Stomach (tissue), 9 donors: Measurements from ENCODE around the gene MT3. TPM values are rescaled to one million over a fixed set of nuclear protein-coding genes. Genes with fewer than 3 reads are reported as not detected.

Experiments
- DNase-seq, 2 donors: peaks; one replicate each; pipeline versions ENCODE4 v3.0.0 to v3.0.0-alpha.2; 2013 to 2019
- H3K27ac ChIP-seq, 5 donors: fragments of 200-600 bp in 4 of 5; sonication (generic) in 4 of 5; one replicate each; pipeline ENCODE4 v1.5.1; 2013 to 2019; ENCODE audit warnings: mild to moderate bottlenecking in 1 of 5, moderate library complexity in 1 of 5
- H3K27me3 ChIP-seq, 3 donors: fragments of 200-600 bp; sonication (generic); one replicate each; pipeline ENCODE4 v1.5.1; 2017 to 2019; ENCODE audit warnings: mixed run types in 1 of 3
- H3K36me3 ChIP-seq, 4 donors: fragments of 200-600 bp; sonication (generic); 1 replicate in 3 of 4; 2 replicates in 1 of 4; pipeline ENCODE4 v1.5.1; 2016 to 2019
- H3K4me1 ChIP-seq, 4 donors: fragments of 200-600 bp; sonication (generic); one replicate each; pipeline ENCODE4 v1.5.1; 2016 to 2019
- H3K4me3 ChIP-seq, 4 donors: fragments of 200-600 bp; sonication (generic) in 3 of 4; one replicate each; pipeline ENCODE4 v1.5.1; 2016 to 2019; ENCODE audit warnings: mild to moderate bottlenecking in 1 of 4
- H3K9me3 ChIP-seq, 4 donors: fragments of 200-600 bp; sonication (generic); one replicate each; pipeline ENCODE4 v1.5.1; 2016 to 2019
- EP300 ChIP-seq: sonication (generic); formaldehyde crosslinking; IDR thresholded peaks from one replicate; pipeline ENCODE4 v1.6.1; 2017; ENCODE audit warnings: antibody characterized with exemption
- POLR2A ChIP-seq, 4 donors: fragments of 450-650 bp; IDR thresholded peaks; one replicate each; pipeline ENCODE4 v1.6.1; 2016; ENCODE audit warnings: antibody characterized with exemption in 4 of 4, control low read depth in 2 of 4, mild to moderate bottlenecking in 1 of 4, moderate library complexity in 1 of 4
- POLR2AphosphoS5 ChIP-seq, 3 donors: sonication (generic); formaldehyde crosslinking; IDR thresholded peaks; one replicate each; pipeline ENCODE4 v1.6.1; 2016; ENCODE audit warnings: antibody characterized with exemption in 3 of 3
- WGBS, 5 donors: extraction: QIAGEN DNeasy Blood & Tissue Kit in 3 of 5; methylation state at CpG; one replicate each; pipeline versions ENCODE4 v1.1.5 to v1.1.7; 2013 to 2018; 5-methylcytosine and 5-hydroxymethylcytosine counted together
- intact Hi-C: fragments of 100-400 bp; cut with DNase I; formaldehyde crosslinking; loops from one replicate; pipeline ENCODE4 v1.15.1; 2023; ENCODE audit warnings: low total_unique reads
- polyA plus RNA-seq, 3 donors: library from polyadenylated mRNA; stranded (reverse); fragments of 200-250 nt; gene quantifications; one replicate each; pipeline ENCODE4 v1.2.3, GENCODE V29; 2013
- total RNA-seq, 5 donors: library from RNA; depleted of rRNA; stranded (reverse); fragments of >200 nt; gene quantifications; one replicate each; pipeline versions ENCODE4 v1.1.0 to v1.2.3, GENCODE V29; 2014 to 2016
- TF ChIP-seq, protein P1 (sequence below), 7 experiments: fragments of 450-650 bp in 4 of 7; fragments of 200-600 bp in 3 of 7; sonication (generic) in 3 of 7; IDR thresholded peaks; one replicate each; pipeline ENCODE4 v1.5.1; 2016 to 2019; ENCODE audit warnings: antibody characterized with exemption in 7 of 7, control low read depth in 2 of 7, mild to moderate bottlenecking in 1 of 7
- donor health status: healthy with polysubstance abuse.
- donor health status: Bipolar disorder and iron deficiency.
- donor health status: healthy.

The MT3 gene
- total and polyA plus RNA-seq, 8 donors, result 2.2 to 5.0 (median 4.0) TPM; not detected in 4

- Histone ChIP-seq H3K27me3 (peaks cover 0 to 6% (median 0%) of the 10 kb centered on the region in 3 donors), H3K4me1 (peaks cover 0 to 14% (median 7%) of the 10 kb centered on the region in 4 donors), H3K27ac (no peak overlapping the region), H3K9me3 (no peaks in the 10 kb centered on the region), H3K4me3 (no peak overlapping the region), H3K36me3 (no peaks in the 10 kb centered on the region)
- DNase-seq, result peak in 1 of 2 donors; percentile 37
- WGBS, 5 donors, result 29 to 45% (median 33%) methylated on average over 12 of the region's 12 CpGs
- TF ChIP-seq EP300, result no peak
- TF ChIP-seq POLR2AphosphoS5 (IDR thresholded peaks at IDR 0.05), result no peak
- TF ChIP-seq, protein P1, sequence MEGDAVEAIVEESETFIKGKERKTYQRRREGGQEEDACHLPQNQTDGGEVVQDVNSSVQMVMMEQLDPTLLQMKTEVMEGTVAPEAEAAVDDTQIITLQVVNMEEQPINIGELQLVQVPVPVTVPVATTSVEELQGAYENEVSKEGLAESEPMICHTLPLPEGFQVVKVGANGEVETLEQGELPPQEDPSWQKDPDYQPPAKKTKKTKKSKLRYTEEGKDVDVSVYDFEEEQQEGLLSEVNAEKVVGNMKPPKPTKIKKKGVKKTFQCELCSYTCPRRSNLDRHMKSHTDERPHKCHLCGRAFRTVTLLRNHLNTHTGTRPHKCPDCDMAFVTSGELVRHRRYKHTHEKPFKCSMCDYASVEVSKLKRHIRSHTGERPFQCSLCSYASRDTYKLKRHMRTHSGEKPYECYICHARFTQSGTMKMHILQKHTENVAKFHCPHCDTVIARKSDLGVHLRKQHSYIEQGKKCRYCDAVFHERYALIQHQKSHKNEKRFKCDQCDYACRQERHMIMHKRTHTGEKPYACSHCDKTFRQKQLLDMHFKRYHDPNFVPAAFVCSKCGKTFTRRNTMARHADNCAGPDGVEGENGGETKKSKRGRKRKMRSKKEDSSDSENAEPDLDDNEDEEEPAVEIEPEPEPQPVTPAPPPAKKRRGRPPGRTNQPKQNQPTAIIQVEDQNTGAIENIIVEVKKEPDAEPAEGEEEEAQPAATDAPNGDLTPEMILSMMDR (IDR thresholded peaks at IDR 0.05), result no peak
- TF ChIP-seq POLR2A (IDR thresholded peaks at IDR 0.05), result no peak
- intact Hi-C loops, result no loop called here
These were observed 42.0 kb upstream of the MT3 start for GRCh38 chr16:56547120-56547948.

GRCh38 chr16:56547949-56548567 lies 41.3 kb upstream of the MT3 start:
- no peaks in the 10 kb centered on the region for H3K36me3 ChIP-seq
- H3K4me3 ChIP-seq, result no peak overlapping the region
- intact Hi-C loops, result no loop called here
- DNase-seq, result no peak
- H3K4me1 ChIP-seq, result peaks cover 0 to 14% (median 9%) of the 10 kb centered on the region in 4 donors
- peaks cover 0 to 2% (median 0%) of the 10 kb centered on the region in 3 donors for H3K27me3 ChIP-seq
- no peak overlapping the region for H3K27ac ChIP-seq
- H3K9me3 ChIP-seq, result no peaks in the 10 kb centered on the region
- no peak for TF ChIP-seq POLR2A (IDR thresholded peaks at IDR 0.05)
- TF ChIP-seq, protein P1 (IDR thresholded peaks at IDR 0.05), result no peak
- no peak for TF ChIP-seq EP300
- WGBS, 5 donors, result 80 to 89% (median 82%) methylated on average over 4 of the region's 4 CpGs

- no peak overlapping the region for H3K4me3 ChIP-seq
These were observed 40.2 kb upstream of the MT3 start for GRCh38 chr16:56549161-56549560.

GRCh38 chr16:56549744-56550385 lies 39.5 kb upstream of the MT3 start:
- H3K4me1 ChIP-seq, result peaks cover 0 to 14% (median 9%) of the 10 kb centered on the region in 4 donors
- no peaks in the 10 kb centered on the region for H3K9me3 ChIP-seq
- H3K27ac ChIP-seq, result no peak overlapping the region
- no peak for TF ChIP-seq EP300
- TF ChIP-seq POLR2AphosphoS5 (IDR thresholded peaks at IDR 0.05), result no peak
- TF ChIP-seq POLR2A (IDR thresholded peaks at IDR 0.05), result no peak
- TF ChIP-seq, protein P1 (IDR thresholded peaks at IDR 0.05), result no peak
- no peak for DNase-seq
- peaks cover 0 to 10% (median 0%) of the 10 kb centered on the region in 3 donors for H3K27me3 ChIP-seq
- no peak overlapping the region for H3K4me3 ChIP-seq
- intact Hi-C loops, result no loop called here
- WGBS, 5 donors, result 80 to 89% (median 87%) methylated on average over 5 of the region's 5 CpGs
- H3K36me3 ChIP-seq, result no peaks in the 10 kb centered on the region

More at GRCh38 chr16:56549161-56549560, 40.2 kb upstream of the MT3 start:
- H3K27ac ChIP-seq, result no peak overlapping the region
- intact Hi-C loops, result no loop called here
- H3K27me3 ChIP-seq, result peaks cover 0 to 4% (median 0%) of the 10 kb centered on the region in 3 donors
- no peaks in the 10 kb centered on the region for H3K36me3 ChIP-seq
- TF ChIP-seq EP300 (no peak), POLR2A (IDR thresholded peaks at IDR 0.05) (no peak), POLR2AphosphoS5 (IDR thresholded peaks at IDR 0.05) (no peak)
- TF ChIP-seq, protein P1 (IDR thresholded peaks at IDR 0.05), result no peak
- H3K9me3 ChIP-seq, result no peaks in the 10 kb centered on the region
- H3K4me1 ChIP-seq, result peaks cover 0 to 14% (median 9%) of the 10 kb centered on the region in 4 donors
- no peak for DNase-seq
